ENCODE measurements around the gene P2RY8. TPM values are rescaled to one million over a fixed set of nuclear protein-coding genes. Genes with fewer than 3 reads are reported as not detected.

Gene P2RY8
- total RNA-seq, 1 experiment from 2014 or later = not detected

DNA sequence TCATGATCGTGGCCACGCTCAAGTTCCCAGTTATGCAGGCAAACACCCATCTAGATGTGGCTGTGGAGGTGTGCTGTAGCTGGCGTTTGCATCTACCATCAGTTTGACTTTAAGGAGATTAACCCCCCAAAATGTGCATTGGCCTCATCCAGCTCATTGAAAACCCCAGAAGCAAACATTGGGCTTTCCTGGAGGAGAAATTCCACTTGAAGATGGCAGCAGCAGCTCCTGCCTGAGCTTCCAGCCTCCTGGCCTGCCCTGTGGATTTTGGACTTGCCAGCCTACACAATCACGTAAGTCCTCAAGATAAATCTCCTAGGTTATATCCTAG is 114.9 kb downstream of the P2RY8 start:
- H3K27me3 Mint-ChIP-seq (ENCODE audit: unreplicated experiment) = no peaks in the 10 kb centered on the region
- CTCF ChIA-PET = no interaction called here
- H3K4me3 Mint-ChIP-seq (ENCODE audit: low read depth, unreplicated experiment) = no peak overlapping the region
- no TSS peak for BruUV-seq (replicated peaks)
- H3K27ac Mint-ChIP-seq (ENCODE audit: unreplicated experiment) = no peak overlapping the region
- no peak for DNase-seq
- H3K36me3 Mint-ChIP-seq (ENCODE audit: insufficient read depth, unreplicated experiment) = peaks cover 55% of the 10 kb centered on the region
- H3K4me1 Mint-ChIP-seq (ENCODE audit: low read depth, unreplicated experiment) = no peaks in the 10 kb centered on the region
- intact Hi-C loops (cut with micrococcal nuclease; ENCODE audit: unreplicated experiment) = no loop called here
- H3K9me3 Mint-ChIP-seq (ENCODE audit: low read depth, unreplicated experiment) = peaks cover 10% of the 10 kb centered on the region
- TF ChIP-seq, protein P1, sequence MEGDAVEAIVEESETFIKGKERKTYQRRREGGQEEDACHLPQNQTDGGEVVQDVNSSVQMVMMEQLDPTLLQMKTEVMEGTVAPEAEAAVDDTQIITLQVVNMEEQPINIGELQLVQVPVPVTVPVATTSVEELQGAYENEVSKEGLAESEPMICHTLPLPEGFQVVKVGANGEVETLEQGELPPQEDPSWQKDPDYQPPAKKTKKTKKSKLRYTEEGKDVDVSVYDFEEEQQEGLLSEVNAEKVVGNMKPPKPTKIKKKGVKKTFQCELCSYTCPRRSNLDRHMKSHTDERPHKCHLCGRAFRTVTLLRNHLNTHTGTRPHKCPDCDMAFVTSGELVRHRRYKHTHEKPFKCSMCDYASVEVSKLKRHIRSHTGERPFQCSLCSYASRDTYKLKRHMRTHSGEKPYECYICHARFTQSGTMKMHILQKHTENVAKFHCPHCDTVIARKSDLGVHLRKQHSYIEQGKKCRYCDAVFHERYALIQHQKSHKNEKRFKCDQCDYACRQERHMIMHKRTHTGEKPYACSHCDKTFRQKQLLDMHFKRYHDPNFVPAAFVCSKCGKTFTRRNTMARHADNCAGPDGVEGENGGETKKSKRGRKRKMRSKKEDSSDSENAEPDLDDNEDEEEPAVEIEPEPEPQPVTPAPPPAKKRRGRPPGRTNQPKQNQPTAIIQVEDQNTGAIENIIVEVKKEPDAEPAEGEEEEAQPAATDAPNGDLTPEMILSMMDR (IDR thresholded peaks at IDR 0.05; ENCODE audit: unreplicated experiment) = no peak

DNA sequence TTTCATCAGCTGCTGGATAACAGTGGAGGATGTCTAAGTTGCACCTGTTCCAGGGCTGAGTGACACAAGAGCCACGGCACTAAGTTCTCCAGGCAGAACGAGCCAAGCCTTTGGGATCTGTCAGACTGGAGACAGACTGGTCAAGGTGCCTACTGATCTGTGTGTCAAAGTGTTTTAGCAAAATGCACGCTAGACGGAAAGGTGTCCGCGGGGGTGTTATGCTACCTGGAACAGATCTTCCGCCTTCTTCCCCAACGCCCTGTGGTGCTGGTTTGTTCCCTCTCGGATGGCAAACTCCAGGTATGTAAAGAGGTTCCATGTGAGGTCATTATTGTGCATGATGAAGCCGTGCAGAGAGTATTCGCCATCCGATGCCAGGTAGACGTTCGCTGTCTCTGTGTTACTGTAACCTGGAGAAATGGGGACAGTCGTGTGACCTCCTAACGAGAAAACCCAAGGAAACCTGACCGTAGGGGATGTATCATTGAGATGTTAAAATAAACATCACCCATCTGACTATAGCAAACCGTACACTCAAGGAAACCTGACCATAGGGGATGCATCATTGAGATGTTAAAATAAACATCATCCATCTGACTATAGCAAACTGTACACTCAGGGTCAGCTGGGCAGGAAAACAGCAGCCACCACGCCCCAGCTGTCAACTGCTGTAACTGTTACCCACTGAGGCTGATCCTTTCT is 115.4 kb downstream of the P2RY8 start:
- H3K27me3 Mint-ChIP-seq (ENCODE audit: unreplicated experiment) = no peaks in the 10 kb centered on the region
- no peak overlapping the region for H3K4me3 Mint-ChIP-seq (ENCODE audit: low read depth, unreplicated experiment)
- intact Hi-C loops (cut with micrococcal nuclease; ENCODE audit: unreplicated experiment) = no loop called here
- TF ChIP-seq, protein P1 (IDR thresholded peaks at IDR 0.05; ENCODE audit: unreplicated experiment) = no peak
- peaks cover 10% of the 10 kb centered on the region for H3K9me3 Mint-ChIP-seq (ENCODE audit: low read depth, unreplicated experiment)
- no TSS peak for BruUV-seq (replicated peaks)
- H3K4me1 Mint-ChIP-seq (ENCODE audit: low read depth, unreplicated experiment) = no peaks in the 10 kb centered on the region
- peaks cover 50% of the 10 kb centered on the region for H3K36me3 Mint-ChIP-seq (ENCODE audit: insufficient read depth, unreplicated experiment)
- no peak for DNase-seq
- H3K27ac Mint-ChIP-seq (ENCODE audit: unreplicated experiment) = peak overlapping the region; percentile 27
- CTCF ChIA-PET = no interaction called here

DNA sequence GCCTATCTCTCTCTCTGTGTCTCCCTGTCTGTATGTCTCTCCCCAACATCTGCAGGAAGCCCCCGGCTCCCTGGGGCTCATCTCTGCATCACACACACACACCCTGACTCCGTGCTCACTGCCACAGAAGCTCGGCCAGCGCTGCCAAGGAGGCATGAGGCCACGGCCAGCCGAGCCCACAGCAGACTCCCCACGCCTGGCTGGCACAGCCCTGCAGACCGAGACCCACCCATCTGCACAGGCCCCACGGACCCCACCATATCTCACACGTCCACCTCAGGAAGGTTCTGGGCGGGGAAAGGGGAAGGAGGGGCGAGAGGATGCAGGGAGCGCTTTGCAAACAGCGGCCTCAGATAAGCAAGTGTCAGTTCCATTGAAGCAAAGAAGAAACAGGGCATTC is 116.6 kb downstream of the P2RY8 start:
- CTCF ChIA-PET = no interaction called here
- Mint-ChIP-seq H3K27ac (ENCODE audit: unreplicated experiment) (peak overlapping the region; percentile 84), H3K36me3 (ENCODE audit: insufficient read depth, unreplicated experiment) (peaks cover 45% of the 10 kb centered on the region)

GRCh38 chrX:1419545-1420355 is 117.2 kb downstream of the P2RY8 start:
- H3K27me3 Mint-ChIP-seq (ENCODE audit: unreplicated experiment) = no peaks in the 10 kb centered on the region
- H3K9me3 Mint-ChIP-seq (ENCODE audit: low read depth, unreplicated experiment) = peaks cover 7% of the 10 kb centered on the region
- intact Hi-C loops (cut with micrococcal nuclease; ENCODE audit: unreplicated experiment) = no loop called here
- H3K27ac Mint-ChIP-seq (ENCODE audit: unreplicated experiment) = peak overlapping the region; percentile 84
- H3K4me1 Mint-ChIP-seq (ENCODE audit: low read depth, unreplicated experiment) = no peaks in the 10 kb centered on the region
- no peak for DNase-seq
- no peak overlapping the region for H3K4me3 Mint-ChIP-seq (ENCODE audit: low read depth, unreplicated experiment)
- CTCF ChIA-PET = no interaction called here
- TF ChIP-seq, protein P1 (IDR thresholded peaks at IDR 0.05; ENCODE audit: unreplicated experiment) = no peak
- H3K36me3 Mint-ChIP-seq (ENCODE audit: insufficient read depth, unreplicated experiment) = peaks cover 45% of the 10 kb centered on the region
- no TSS peak for BruUV-seq (replicated peaks)

More for the DNA sequence above, 116.6 kb downstream of the P2RY8 start:
- H3K4me1 Mint-ChIP-seq (ENCODE audit: low read depth, unreplicated experiment) = no peaks in the 10 kb centered on the region
- TF ChIP-seq, protein P1 (IDR thresholded peaks at IDR 0.05; ENCODE audit: unreplicated experiment) = no peak
- H3K27me3 Mint-ChIP-seq (ENCODE audit: unreplicated experiment) = no peaks in the 10 kb centered on the region
- peaks cover 10% of the 10 kb centered on the region for H3K9me3 Mint-ChIP-seq (ENCODE audit: low read depth, unreplicated experiment)
- intact Hi-C loops (cut with micrococcal nuclease; ENCODE audit: unreplicated experiment) = no loop called here
- DNase-seq = no peak
- BruUV-seq (replicated peaks) = no TSS peak
- no peak overlapping the region for H3K4me3 Mint-ChIP-seq (ENCODE audit: low read depth, unreplicated experiment)
